Stimulated activated naive CD8-positive, alpha-beta T cell treated with anti-CD3 and anti-CD28 coated beads, Interleukin-15, amount 100 ng/mL, for 72 hours (primary cell): ENCODE data around the gene SH3PXD2A.

Experiments
- ATAC-seq: fragments of 150-1000 bp; cut with Tn5 transposase; 2 replicates; pipeline ENCODE4 v1.10.0; 2021; ENCODE audit warnings: mild to moderate bottlenecking, moderate library complexity
- DNase-seq, 2 donors: peaks; one replicate each; pipeline ENCODE4 v3.0.0; 2021 to 2022
- H3K27ac Mint-ChIP-seq, 2 donors: one replicate each; pipeline ENCODE4 v1.8.0; 2022; ENCODE audit warnings: mild to moderate bottlenecking in 2 of 2, mixed read lengths in 2 of 2, moderate library complexity in 2 of 2
- H3K27me3 Mint-ChIP-seq: one replicate; pipeline ENCODE4 v1.8.0; 2022; ENCODE audit warnings: mixed read lengths
- H3K4me1 Mint-ChIP-seq: one replicate; pipeline ENCODE4 v1.8.0; 2022; ENCODE audit warnings: mild to moderate bottlenecking, mixed read lengths
- H3K4me3 Mint-ChIP-seq, 2 donors: one replicate each; pipeline ENCODE4 v1.8.0; 2022; ENCODE audit warnings: mild to moderate bottlenecking in 2 of 2, mixed read lengths in 2 of 2, moderate library complexity in 1 of 2
- H3K9me3 Mint-ChIP-seq, 2 donors: one replicate each; pipeline ENCODE4 v1.8.0; 2022; ENCODE audit warnings: mixed read lengths in 2 of 2

SH3PXD2A gene

DNA sequence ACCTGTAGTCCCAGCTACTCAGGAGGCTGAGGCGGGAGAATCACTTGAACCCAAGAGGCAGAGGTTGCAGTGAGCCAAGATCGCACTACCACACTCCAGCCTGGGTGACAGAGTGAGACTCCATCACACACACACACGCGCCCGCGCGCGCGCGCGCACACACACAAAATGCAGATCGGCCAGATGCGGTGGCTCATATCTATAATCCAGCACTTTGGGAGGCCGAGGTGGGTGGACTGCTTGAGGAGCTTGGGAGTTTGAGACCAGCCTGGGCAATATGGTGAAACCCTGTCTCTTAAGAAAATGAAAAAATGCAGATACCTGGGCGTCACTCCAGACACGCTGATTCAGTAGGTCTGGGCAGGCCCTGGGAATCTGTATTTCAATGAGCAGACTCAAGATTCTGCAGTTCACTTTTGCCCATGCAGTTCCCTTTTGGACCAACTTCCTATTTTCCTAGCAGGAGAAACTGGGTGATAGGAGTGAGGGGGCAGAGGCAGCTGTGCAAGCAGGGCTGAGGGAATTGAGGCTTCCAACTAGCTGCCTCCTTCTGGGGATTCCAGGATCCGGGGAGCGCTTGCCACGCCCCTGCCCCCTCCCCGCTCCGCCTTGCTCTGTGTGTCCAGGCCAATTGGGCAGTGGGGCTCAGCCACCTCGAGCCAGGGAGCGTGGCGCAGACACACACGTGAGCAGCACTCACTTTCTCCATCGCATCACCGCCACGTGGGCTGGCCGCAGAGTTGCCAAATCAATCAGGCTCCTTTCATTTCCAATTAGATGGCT, 173.6 kb downstream of the SH3PXD2A start:
- Mint-ChIP-seq H3K27me3 (no peaks in the 10 kb centered on the region), H3K4me3 (no peak overlapping the region), H3K9me3 (no peaks in the 10 kb centered on the region), H3K27ac (peak overlapping the region in 1 of 2 donors; percentile 54), H3K4me1 (peaks cover 21% of the 10 kb centered on the region)
- no peak for DNase-seq
- no peak for ATAC-seq

DNA sequence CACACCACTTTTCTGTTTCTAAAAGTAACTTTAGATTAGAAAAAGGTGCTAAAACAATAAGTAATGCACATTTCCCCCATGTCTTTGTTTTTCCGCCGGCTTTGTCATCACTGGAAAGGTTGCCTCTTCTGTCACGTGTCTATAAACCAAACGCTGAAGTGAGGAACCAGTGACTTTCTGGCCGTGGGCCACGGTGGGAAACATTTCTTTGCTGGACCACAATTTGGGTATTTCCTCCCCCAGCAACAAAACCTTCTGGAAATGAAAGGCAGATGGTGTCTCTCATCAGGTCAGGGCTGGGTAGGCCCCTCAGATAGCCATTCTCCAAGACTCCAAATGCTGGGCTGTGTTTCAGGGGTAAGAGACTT, 174.5 kb downstream of the SH3PXD2A start:
- no peak overlapping the region for H3K4me3 Mint-ChIP-seq
- peaks cover 21% of the 10 kb centered on the region for H3K4me1 Mint-ChIP-seq
- no peak for DNase-seq
- no peaks in the 10 kb centered on the region for H3K27me3 Mint-ChIP-seq
- no peak for ATAC-seq
- no peak overlapping the region for H3K27ac Mint-ChIP-seq
- H3K9me3 Mint-ChIP-seq: no peaks in the 10 kb centered on the region

DNA sequence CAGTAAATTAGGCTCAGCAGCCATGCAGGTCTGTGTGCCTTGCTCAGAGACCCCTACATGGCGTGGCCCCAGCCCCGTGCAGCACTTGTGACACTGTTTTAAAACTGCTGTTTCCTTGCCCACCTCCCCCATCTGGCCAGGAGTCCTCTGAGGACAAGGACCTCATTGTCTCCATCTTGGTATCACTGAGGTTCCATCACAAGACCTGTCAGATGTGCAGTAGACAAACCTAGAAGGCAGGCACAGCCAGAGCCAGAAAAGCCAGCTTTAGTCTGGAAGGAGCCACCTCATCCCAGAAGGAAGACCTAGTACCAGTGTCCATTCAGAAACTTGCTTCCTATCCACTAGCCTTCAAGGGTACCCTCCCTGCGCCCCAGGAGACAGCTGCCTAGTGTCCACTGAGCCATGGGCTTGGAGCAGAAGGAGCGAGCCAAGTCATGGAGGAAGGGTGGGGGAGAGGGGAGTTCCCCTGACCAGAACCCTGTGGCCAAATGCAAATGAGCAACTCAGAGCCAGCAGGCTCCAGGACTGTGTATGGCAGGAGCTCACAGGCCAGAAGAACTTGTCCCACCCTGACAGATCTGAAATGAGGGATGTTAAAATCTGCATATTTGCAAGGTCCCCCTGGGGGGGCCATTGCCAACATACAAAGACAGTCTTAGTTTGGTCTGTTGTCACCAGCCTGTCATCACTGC, 176.1 kb downstream of the SH3PXD2A start:
- peaks cover 21% of the 10 kb centered on the region for H3K4me1 Mint-ChIP-seq
- peak; percentile 21 for ATAC-seq
- H3K9me3 Mint-ChIP-seq: no peaks in the 10 kb centered on the region
- H3K27me3 Mint-ChIP-seq: no peaks in the 10 kb centered on the region
- no peak for DNase-seq
- peak overlapping the region; percentile 27 to 88 for H3K27ac Mint-ChIP-seq
- no peak overlapping the region for H3K4me3 Mint-ChIP-seq

DNA sequence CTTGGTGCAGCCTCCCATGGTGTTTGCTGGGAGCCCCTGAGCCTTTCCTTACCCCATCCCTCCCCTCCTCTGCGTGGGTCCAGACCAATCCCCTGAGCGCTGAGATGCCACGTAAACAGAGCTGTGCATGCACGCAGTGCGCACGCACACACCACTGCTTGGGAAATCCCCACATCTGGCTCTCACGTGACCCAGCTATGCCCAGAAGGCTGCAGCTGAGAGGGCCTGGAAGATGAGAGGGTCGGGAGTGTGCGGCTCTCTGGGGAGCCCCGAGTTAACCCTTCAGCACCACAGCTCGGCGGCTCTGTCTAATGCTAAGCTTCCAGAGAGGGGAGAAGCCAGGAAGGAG, 177.2 kb downstream of the SH3PXD2A start:
- H3K27ac Mint-ChIP-seq: peak overlapping the region; percentile 88 to 92
- ATAC-seq (peak; percentile 98), DNase-seq (peak; percentile 65 to 84)
- H3K27me3 Mint-ChIP-seq: no peaks in the 10 kb centered on the region
- peak overlapping the region; percentile 81 to 87 for H3K4me3 Mint-ChIP-seq
- peaks cover 21% of the 10 kb centered on the region for H3K4me1 Mint-ChIP-seq
- H3K9me3 Mint-ChIP-seq: no peaks in the 10 kb centered on the region

DNA sequence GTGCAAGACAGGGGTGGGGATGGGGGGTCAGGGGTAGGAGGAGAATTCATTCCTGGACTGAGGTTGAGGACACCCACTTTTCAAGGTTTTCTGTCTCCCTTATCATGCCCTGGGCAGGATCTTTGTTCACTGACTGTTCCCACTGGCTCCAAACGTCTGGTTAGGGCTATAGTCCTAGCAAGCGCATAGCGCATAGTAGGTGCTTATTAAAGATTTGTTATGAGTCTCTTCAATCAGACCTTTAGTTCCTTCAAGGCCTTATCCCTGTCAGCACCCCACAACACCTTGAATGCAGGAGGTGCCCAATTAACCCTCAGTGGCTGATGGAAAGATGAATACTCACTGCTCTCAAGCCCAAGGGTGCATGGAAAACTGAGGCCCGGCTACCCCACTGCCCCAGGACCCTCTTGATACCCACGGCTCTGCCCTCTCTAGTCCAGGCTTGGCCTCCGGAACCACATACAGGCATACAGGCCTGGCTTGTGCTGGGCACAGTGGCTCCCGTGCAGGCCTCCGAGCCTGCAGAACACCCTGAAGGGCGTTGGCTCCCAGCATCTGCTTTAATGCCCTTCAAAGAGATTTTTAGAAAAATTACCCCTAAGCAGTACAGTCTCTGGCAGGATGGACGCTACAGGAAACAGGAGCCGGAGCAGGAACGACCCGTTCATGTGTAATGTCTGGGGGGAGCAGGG, 177.7 kb downstream of the SH3PXD2A start:
- Mint-ChIP-seq H3K4me1 (peaks cover 21% of the 10 kb centered on the region), H3K27me3 (no peaks in the 10 kb centered on the region), H3K27ac (peak overlapping the region; percentile 88 to 92), H3K4me3 (peak overlapping the region; percentile 81 to 87), H3K9me3 (no peaks in the 10 kb centered on the region)
- DNase-seq (no peak), ATAC-seq (no peak)

DNA sequence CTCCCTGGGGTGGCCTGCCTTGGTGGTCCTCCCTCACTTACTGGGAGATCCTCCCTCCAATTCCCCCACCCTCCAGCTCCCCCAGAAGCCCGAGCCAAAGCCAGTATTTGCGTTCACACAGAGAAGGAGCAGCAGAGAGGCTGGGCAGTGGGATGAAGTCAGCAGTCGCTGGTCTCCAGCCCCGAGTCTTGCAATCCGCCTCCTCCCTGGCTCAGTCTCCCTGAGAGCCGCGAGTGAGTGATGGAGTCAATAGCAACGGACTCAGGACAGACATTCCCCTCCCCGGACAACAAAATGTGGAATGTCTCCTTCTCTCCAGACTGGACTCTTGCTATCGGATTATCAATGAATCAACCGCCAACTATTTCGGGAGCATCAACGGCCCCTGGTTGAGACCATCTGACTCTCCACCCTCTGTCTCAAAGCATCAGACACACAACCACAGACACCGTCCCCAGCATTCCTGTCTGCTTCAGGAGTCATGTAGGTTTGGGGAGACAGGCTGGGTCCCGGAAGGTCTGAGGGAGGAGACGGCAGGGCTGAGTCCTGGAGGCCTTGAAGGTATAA, 178.4 kb downstream of the SH3PXD2A start:
- Mint-ChIP-seq H3K9me3 (no peaks in the 10 kb centered on the region), H3K27me3 (no peaks in the 10 kb centered on the region)

DNA sequence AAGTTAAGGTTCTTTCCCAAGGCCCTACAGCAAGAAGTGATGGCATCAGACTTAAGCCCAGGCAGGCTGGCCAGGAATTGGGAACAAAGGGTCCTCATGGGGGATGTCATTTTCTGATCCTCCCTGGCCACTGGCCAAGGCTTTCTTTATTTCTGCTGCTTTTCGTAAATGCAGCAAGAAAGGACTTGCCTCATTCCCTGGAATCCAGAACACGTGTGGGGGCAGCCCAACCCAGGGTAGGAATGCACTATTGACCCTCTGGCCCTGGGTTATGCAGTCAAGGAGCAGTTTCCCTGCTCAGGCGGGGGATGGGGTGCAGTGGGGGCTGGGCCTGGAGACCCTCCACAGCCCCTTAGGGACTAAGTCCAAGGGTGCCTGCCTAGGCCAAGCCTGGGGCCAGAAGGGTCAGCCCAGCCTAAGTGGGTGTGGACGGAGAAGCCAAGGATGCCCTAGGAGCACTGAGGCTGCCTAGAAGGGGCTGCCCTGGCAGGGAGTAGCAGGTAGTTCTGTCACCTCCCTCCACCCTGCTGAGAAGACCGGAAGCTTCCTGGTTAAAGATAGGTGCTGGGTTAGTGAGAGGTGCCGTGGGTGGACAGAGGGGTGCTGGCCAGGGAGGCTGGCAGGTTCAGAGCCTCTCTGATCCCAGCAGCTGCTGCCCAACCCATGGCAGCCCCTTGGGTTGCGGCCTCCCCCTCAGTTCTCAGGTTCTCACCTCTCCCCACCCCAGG, 179.2 kb downstream of the SH3PXD2A start:
- no peaks in the 10 kb centered on the region for H3K9me3 Mint-ChIP-seq
- no peak for ATAC-seq
- DNase-seq: no peak
- no peak overlapping the region for H3K27ac Mint-ChIP-seq
- peaks cover 21% of the 10 kb centered on the region for H3K4me1 Mint-ChIP-seq
- H3K27me3 Mint-ChIP-seq: no peaks in the 10 kb centered on the region
- no peak overlapping the region for H3K4me3 Mint-ChIP-seq

More for the DNA sequence above, 178.4 kb downstream of the SH3PXD2A start:
- H3K4me3 Mint-ChIP-seq: peak overlapping the region in 1 of 2 donors; percentile 29
- no peak for ATAC-seq
- H3K27ac Mint-ChIP-seq: peak overlapping the region in 1 of 2 donors; percentile 59
- H3K4me1 Mint-ChIP-seq: peaks cover 21% of the 10 kb centered on the region
- no peak for DNase-seq

DNA sequence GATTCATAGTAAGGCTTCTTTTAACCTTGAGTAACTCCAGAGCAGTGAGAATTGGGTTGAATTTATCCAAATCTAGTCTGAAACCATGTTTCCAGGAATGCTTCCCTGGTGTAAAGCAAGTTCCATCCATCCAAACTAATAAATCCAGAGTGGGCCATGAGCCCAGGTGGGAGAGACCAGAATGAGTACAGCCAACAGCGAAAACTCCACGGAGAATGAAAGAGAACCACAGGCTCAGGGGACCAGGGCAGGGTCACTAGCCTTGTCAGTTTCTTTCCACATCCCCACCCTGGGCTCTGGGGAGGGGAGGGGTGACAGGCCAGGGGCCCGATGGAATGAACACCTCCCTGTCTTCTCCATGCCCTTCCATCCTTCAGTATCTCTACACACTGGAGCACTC, 181.8 kb downstream of the SH3PXD2A start:
- peaks cover 29% of the 10 kb centered on the region for H3K4me1 Mint-ChIP-seq
- no peak overlapping the region for H3K27ac Mint-ChIP-seq
- H3K4me3 Mint-ChIP-seq: no peak overlapping the region
- ATAC-seq (no peak), DNase-seq (no peak)
- H3K9me3 Mint-ChIP-seq: no peaks in the 10 kb centered on the region
- H3K27me3 Mint-ChIP-seq: peaks cover 3% of the 10 kb centered on the region

DNA sequence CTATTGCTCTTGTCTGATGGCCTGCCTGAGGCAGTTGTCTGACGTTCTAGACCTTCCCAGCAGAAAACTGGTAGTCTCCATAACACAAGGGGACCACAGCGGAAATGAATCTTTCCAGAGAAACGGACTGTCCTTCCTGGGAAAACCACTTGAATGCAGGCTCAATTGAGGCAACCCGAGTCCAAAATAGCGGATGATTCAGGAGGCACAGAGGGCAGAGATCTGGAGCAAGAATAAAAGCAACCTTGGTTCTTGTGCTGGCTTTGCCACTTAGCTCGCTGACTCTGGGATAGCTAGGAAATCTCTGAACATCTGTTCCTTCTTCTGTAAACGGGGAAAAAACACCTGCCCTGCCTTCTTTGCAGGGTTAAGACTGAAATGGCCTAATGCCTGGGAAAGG, 183.0 kb downstream of the SH3PXD2A start:
- no peak overlapping the region for H3K4me3 Mint-ChIP-seq
- ATAC-seq (no peak), DNase-seq (no peak)
- H3K27ac Mint-ChIP-seq: no peak overlapping the region
- peaks cover 8% of the 10 kb centered on the region for H3K27me3 Mint-ChIP-seq
- no peaks in the 10 kb centered on the region for H3K9me3 Mint-ChIP-seq
- peaks cover 26% of the 10 kb centered on the region for H3K4me1 Mint-ChIP-seq

DNA sequence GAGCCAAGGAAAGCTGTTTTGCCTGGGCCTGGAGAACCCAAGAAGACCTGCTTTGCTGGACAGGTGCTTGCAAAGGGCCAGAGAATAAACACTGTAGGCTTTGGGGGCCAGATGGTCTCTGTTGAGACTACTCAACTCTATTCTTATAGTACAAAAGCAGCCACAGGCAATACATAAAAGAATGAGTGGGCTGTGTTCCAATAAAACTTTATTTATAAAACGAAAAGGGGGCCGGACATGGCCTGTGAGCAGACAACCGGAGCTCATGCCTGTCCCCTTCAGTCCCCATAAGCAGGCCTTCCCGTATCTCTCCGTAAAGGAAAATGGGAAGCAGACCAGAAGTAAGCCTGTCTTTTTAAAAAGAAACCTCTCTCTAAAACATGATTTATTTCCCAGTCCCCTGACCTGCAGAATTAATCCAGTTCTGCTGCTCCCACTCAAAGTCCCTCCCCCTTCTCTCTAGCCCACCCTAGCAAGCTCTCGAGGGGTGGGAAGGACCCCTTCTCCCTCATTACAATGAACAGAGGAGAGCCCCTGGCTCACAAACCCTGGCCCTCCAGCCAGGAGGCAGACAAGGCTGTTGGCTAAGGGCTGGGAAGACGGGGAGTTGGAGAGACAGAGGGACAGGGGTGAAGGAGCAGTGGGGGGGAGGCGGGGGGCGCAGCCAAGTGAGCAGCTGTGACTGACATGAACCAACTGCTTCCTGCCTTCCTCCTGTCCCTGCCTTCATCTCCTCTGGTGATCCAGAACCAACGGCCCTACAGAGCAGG, 184.1 kb downstream of the SH3PXD2A start:
- Mint-ChIP-seq H3K27me3 (peaks cover 8% of the 10 kb centered on the region), H3K4me1 (peaks cover 32% of the 10 kb centered on the region), H3K27ac (peak overlapping the region in 1 of 2 donors; percentile 29), H3K9me3 (no peaks in the 10 kb centered on the region), H3K4me3 (no peak overlapping the region)
- ATAC-seq: no peak
- DNase-seq: no peak

DNA sequence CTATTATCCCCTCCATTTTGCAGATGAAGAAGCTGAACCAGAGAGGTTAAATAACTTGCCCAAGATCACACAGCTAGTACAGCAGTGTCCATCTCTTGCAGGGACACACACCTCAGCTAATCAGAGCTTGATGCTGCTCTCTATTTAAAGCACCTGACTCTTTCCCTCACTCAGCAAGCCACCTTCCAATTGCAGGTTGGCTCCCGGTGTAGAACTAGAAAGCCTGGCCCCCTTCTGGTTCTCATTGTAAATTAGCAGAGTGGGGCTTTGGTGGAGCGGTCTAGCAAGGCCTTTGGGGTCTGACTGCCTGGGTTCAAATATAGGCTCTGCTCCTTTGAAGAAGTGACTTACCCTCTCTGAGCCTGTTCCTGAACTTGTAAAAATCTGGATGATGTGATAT, 185.4 kb downstream of the SH3PXD2A start:
- Mint-ChIP-seq H3K4me3 (no peak overlapping the region), H3K4me1 (peaks cover 34% of the 10 kb centered on the region)

DNA sequence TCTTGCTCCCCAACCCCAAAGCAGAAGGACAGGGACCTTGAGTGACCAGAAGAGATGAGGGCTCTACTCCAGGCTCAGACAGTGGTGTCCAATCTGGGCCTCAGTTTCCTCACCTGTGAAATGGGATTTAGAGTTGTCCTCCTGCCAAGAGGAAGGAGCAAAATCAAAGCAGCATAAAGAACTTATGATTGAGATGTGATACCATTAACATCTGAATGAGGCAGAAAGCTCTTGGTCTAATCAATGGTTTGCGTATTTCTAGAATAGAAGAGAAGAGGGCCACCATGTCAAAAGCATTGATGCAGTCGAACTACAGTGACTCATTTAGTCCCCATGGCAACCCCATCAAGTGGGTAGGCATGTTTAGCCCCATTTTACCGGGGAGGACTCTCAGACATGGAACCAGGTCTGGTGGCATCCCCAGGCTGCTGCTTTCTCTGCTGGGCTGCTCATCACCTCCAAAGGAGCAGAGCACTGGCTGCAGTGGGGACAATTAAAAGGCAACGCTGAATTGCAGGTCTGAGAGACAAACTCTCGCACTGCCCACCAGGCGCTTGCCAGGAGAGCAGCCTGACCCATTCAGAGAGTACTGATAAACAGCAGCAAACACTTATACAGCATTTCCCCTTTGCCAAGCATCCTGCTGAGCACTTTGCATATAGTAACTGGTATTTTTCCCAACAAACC, 186.0 kb downstream of the SH3PXD2A start:
- DNase-seq (no peak), ATAC-seq (no peak)
- Mint-ChIP-seq H3K27ac (peak overlapping the region in 1 of 2 donors; percentile 39), H3K27me3 (peaks cover 8% of the 10 kb centered on the region), H3K4me3 (peak overlapping the region in 1 of 2 donors; percentile 82), H3K4me1 (peaks cover 34% of the 10 kb centered on the region), H3K9me3 (no peaks in the 10 kb centered on the region)

More for the DNA sequence above, 185.4 kb downstream of the SH3PXD2A start:
- no peak for DNase-seq
- Mint-ChIP-seq H3K9me3 (no peaks in the 10 kb centered on the region), H3K27me3 (peaks cover 8% of the 10 kb centered on the region), H3K27ac (no peak overlapping the region)
- ATAC-seq: no peak

DNA sequence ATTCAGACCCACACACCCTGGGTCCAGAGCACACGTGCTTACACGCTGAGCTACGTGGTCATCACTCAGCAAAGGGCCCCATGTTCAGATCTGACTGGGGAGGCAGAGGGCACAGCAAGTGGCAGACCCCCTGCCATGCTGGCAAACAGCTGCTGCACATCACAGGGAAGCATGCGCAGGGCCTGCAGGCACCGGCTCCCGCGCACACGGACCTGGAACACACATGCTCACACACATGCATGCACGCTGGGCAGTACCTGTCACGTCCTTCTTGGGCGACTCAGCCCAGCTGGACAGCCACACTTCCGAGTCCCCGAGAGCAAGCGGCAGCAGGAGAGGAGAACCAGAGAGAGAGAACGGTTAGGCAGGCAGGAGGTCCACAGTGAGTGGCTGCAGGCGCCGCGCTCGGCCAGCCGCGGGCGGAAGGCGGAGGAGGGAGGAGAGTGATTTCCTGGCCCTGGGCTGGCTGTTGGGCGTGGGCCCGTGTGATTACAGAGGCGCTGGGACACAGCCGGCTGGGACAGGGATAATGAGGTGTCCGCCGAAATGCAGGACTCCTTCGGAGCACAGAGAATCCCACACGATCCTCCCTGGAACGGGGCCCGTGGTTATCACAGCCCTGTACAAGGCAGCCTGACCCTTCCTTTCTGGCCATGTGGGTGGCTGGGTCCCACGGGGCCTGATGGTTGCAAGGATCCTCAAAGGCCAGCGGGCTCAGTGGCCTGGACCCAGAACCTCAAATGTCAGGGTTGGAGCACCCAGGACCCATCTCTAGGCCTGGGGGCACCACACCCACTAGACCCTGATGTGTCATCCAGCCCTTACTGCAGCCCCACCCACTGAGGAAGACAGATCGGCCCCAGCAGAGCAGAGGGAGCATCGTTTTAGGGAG, 186.8 kb downstream of the SH3PXD2A start:
- DNase-seq (no peak), ATAC-seq (peak; percentile 64)
- H3K27ac Mint-ChIP-seq: peak overlapping the region; percentile 23 to 39
- peaks cover 8% of the 10 kb centered on the region for H3K27me3 Mint-ChIP-seq
- peak overlapping the region; percentile 69 to 82 for H3K4me3 Mint-ChIP-seq
- H3K9me3 Mint-ChIP-seq: no peaks in the 10 kb centered on the region
- H3K4me1 Mint-ChIP-seq: peaks cover 34% of the 10 kb centered on the region
